Lower lobe of right lung (tissue), 2 donors: Measurements from ENCODE around the gene UBE2F. TPM values are rescaled to one million over a fixed set of nuclear protein-coding genes. Genes with fewer than 3 reads are reported as not detected.

ENCODE experiments used
- ATAC-seq, 2 donors: fragments of 200-7000 bp; cut with Tn5 transposase; one replicate each; pipeline ENCODE4 v1.9.1; 2020 to 2022; ENCODE audit warnings: mild to moderate bottlenecking in 2 of 2, moderate library complexity in 2 of 2
- DNase-seq: peaks from one replicate; pipeline ENCODE4 v3.0.0-alpha.2; 2020
- H3K27ac ChIP-seq: fragments of 200-600 bp; one replicate; pipeline ENCODE4 v1.8.0; 2022
- H3K27me3 ChIP-seq: fragments of 200-600 bp; one replicate; pipeline ENCODE4 v1.8.0; 2022; ENCODE audit warnings: low read depth
- H3K36me3 ChIP-seq: fragments of 200-600 bp; one replicate; pipeline ENCODE4 v1.8.0; 2022; ENCODE audit warnings: mild to moderate bottlenecking
- H3K4me1 ChIP-seq: fragments of 200-600 bp; one replicate; pipeline ENCODE4 v1.8.0; 2022
- H3K4me3 ChIP-seq: fragments of 200-600 bp; one replicate; pipeline ENCODE4 v1.8.0; 2022; ENCODE audit warnings: mild to moderate bottlenecking
- H3K9me3 ChIP-seq: fragments of 200-600 bp; one replicate; pipeline ENCODE4 v1.8.0; 2022
- intact Hi-C: fragments of 100-400 bp; cut with DNase I; formaldehyde crosslinking; loops from one replicate; pipeline ENCODE4 v1.11.0; 2022
- total RNA-seq: library from RNA; stranded (reverse); fragmentation: NEBNext Ultra II Directional; extraction: Animal tissue kit (Norgen Biotek cat#: 25700); gene quantifications from one replicate; pipeline ENCODE4 v1.2.1, GENCODE V29; 2021
- TF ChIP-seq, protein P1 (sequence below): fragments of 200-600 bp; IDR thresholded peaks from one replicate; pipeline ENCODE4 v1.8.0; 2022; ENCODE audit warnings: antibody characterized with exemption, mild to moderate bottlenecking
- donor health status: DM: no; HTN: yes; CAD: no; lungs with severe emphysema.

The UBE2F gene
- total RNA-seq, 1 donor from 2014 or later: 59.5 TPM

DNA sequence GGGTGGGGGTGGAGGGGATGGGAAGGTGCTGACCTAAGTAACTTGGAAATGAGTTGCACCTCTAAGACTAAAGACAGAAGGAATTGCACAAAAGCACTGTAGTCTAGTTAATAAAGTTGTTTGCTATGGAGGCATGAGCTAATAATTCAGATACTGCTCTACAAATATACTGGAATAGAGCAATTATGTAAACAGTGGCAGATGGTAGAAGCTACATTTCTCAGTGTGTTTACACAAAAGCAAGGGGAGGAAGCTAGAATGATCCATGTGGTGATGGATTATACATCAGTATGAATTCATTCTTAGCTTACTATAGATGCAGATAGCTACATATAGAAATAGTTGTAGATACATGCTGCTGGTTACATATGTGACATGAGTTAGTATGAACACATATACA, 27.6 kb upstream of the UBE2F start:
- H3K9me3 ChIP-seq: no peaks in the 10 kb centered on the region
- no peaks in the 10 kb centered on the region for H3K4me1 ChIP-seq
- no peak overlapping the region for H3K27ac ChIP-seq
- TF ChIP-seq, protein P1, sequence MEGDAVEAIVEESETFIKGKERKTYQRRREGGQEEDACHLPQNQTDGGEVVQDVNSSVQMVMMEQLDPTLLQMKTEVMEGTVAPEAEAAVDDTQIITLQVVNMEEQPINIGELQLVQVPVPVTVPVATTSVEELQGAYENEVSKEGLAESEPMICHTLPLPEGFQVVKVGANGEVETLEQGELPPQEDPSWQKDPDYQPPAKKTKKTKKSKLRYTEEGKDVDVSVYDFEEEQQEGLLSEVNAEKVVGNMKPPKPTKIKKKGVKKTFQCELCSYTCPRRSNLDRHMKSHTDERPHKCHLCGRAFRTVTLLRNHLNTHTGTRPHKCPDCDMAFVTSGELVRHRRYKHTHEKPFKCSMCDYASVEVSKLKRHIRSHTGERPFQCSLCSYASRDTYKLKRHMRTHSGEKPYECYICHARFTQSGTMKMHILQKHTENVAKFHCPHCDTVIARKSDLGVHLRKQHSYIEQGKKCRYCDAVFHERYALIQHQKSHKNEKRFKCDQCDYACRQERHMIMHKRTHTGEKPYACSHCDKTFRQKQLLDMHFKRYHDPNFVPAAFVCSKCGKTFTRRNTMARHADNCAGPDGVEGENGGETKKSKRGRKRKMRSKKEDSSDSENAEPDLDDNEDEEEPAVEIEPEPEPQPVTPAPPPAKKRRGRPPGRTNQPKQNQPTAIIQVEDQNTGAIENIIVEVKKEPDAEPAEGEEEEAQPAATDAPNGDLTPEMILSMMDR: no peak
- no peak overlapping the region for H3K4me3 ChIP-seq
- intact Hi-C loops: no loop called here
- DNase-seq (no peak), ATAC-seq (no peak)
- H3K36me3 ChIP-seq: no peaks in the 10 kb centered on the region
- H3K27me3 ChIP-seq: no peaks in the 10 kb centered on the region

- Histone ChIP-seq H3K27ac (no peak overlapping the region), H3K27me3 (no peaks in the 10 kb centered on the region), H3K4me1 (no peaks in the 10 kb centered on the region), H3K36me3 (no peaks in the 10 kb centered on the region), H3K4me3 (no peak overlapping the region), H3K9me3 (no peaks in the 10 kb centered on the region)
- intact Hi-C loops: no loop called here
- ATAC-seq (no peak), DNase-seq (no peak)
- TF ChIP-seq, protein P1: no peak
These were observed 26.0 kb upstream of the UBE2F start for GRCh38 chr2:237940828-237941227.

GRCh38 chr2:237941239-237941638, 25.6 kb upstream of the UBE2F start:
- no peak for ATAC-seq

GRCh38 chr2:237942513-237942899, 24.3 kb upstream of the UBE2F start:
- H3K36me3 ChIP-seq: no peaks in the 10 kb centered on the region
- no peaks in the 10 kb centered on the region for H3K27me3 ChIP-seq
- DNase-seq (no peak), ATAC-seq (no peak)
- H3K27ac ChIP-seq: no peak overlapping the region
- intact Hi-C loops: no loop called here
- no peaks in the 10 kb centered on the region for H3K9me3 ChIP-seq
- H3K4me3 ChIP-seq: no peak overlapping the region
- H3K4me1 ChIP-seq: no peaks in the 10 kb centered on the region
- TF ChIP-seq, protein P1: no peak

More at GRCh38 chr2:237941239-237941638, 25.6 kb upstream of the UBE2F start:
- Histone ChIP-seq H3K9me3 (no peaks in the 10 kb centered on the region), H3K27me3 (no peaks in the 10 kb centered on the region), H3K36me3 (no peaks in the 10 kb centered on the region), H3K4me1 (no peaks in the 10 kb centered on the region), H3K27ac (no peak overlapping the region), H3K4me3 (no peak overlapping the region)
- TF ChIP-seq, protein P1: no peak
- DNase-seq: no peak
- intact Hi-C loops: no loop called here

DNA sequence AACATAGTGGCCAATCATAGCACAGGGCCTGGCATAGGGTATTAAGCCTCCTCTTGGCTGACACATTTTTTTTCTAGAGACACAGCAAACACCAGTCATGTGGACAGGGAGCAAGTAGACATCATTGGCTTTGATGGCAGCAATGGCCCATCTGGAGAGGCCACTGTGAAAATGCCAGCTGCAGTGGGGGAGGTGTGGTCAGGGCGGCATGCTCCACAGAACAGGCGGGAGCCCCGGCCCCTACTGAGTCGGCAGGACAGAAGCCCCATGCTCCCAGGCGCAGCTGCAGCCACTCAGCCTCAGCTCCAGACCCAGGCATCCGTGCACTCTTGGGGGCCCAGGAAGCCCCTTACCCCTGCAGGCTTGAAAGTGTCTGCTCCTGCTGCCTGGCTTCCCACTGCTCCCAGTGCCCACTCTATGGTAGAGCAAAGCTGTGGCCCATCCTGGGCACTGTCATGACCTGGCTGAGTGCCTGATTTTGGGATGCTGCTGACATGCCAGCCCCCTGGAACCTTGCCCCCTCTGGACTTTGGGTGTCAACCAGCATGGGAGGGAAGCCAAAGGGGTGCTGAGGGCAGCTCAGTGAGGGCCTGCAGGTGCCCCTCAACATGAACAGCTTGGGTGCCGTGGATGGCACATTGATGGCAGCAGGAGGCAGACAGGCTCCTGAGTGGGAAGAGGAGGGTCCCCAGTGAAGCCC, 23.3 kb upstream of the UBE2F start:
- H3K4me3 ChIP-seq: no peak overlapping the region
- DNase-seq (no peak), ATAC-seq (peak in 1 of 2 donors; percentile 11)
- H3K9me3 ChIP-seq: no peaks in the 10 kb centered on the region
- no peaks in the 10 kb centered on the region for H3K36me3 ChIP-seq
- intact Hi-C loops: no loop called here
- H3K27ac ChIP-seq: no peak overlapping the region
- H3K4me1 ChIP-seq: no peaks in the 10 kb centered on the region
- TF ChIP-seq, protein P1: no peak
- no peaks in the 10 kb centered on the region for H3K27me3 ChIP-seq
